AG09309 (cell line): ENCODE data around the gene ATP13A4.

ENCODE experiments used
- DNase-seq: peaks from one replicate; pipeline ENCODE4 v3.0.0-alpha.2; 2010; ENCODE audit warnings: low read depth
- H3K4me3 ChIP-seq: 2 replicates; pipeline ENCODE4 v1.5.1; 2011; ENCODE audit warnings: mild to moderate bottlenecking, low read depth, low read length, moderate library complexity; ENCODE audit not compliant: control insufficient read depth
- TF ChIP-seq, protein P1 (sequence below): IDR thresholded peaks from 2 replicates; pipeline ENCODE4 v1.5.1; 2011; ENCODE audit warnings: mild to moderate bottlenecking, low read depth, low read length, inconsistent platforms; ENCODE audit not compliant: insufficient read depth, control insufficient read depth; ENCODE audit errors: missing control alignments

Gene ATP13A4

DNA sequence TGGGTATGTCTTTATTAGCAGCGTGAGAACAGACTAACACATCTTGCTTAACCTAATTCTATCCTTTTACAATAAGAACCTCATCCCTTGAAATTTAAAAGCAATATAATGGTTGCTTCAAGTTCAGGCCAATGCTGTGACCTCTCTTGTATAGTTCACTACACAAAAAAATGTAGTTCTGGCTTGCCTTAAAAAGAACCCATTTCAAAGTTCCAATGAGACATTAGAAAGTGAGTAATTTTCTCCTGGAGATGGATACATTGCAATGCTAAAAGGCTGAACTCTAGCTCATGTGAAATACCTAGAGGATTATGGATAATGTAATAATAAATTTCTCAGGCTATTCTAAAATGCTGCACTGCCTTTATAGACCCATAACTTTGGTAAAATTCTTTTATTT lies 47.8 kb downstream of the ATP13A4 start:
- no peak for DNase-seq
- TF ChIP-seq, protein P1, sequence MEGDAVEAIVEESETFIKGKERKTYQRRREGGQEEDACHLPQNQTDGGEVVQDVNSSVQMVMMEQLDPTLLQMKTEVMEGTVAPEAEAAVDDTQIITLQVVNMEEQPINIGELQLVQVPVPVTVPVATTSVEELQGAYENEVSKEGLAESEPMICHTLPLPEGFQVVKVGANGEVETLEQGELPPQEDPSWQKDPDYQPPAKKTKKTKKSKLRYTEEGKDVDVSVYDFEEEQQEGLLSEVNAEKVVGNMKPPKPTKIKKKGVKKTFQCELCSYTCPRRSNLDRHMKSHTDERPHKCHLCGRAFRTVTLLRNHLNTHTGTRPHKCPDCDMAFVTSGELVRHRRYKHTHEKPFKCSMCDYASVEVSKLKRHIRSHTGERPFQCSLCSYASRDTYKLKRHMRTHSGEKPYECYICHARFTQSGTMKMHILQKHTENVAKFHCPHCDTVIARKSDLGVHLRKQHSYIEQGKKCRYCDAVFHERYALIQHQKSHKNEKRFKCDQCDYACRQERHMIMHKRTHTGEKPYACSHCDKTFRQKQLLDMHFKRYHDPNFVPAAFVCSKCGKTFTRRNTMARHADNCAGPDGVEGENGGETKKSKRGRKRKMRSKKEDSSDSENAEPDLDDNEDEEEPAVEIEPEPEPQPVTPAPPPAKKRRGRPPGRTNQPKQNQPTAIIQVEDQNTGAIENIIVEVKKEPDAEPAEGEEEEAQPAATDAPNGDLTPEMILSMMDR = no peak
- H3K4me3 ChIP-seq = no peak overlapping the region

DNA sequence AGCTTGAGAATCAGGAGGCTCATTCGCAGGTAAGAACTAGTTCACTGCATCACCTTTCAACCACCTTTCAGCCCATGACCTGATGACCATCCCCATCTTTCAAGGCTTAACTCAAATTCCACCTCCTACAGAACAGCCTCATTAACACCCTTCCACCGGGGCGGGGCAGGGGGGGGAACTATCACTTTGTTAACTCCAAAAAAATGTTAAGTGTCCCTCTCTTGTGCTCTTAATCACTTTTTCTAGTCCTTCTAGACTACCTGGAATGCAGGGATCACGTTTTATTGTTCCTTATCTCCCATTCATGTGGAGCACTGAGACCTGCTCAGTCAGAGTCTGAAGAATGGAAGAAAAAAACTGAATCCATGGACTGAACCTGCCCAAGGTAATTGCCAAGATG lies 51.8 kb downstream of the ATP13A4 start:
- DNase-seq = no peak
- no peak overlapping the region for H3K4me3 ChIP-seq
- TF ChIP-seq, protein P1 = no peak

DNA sequence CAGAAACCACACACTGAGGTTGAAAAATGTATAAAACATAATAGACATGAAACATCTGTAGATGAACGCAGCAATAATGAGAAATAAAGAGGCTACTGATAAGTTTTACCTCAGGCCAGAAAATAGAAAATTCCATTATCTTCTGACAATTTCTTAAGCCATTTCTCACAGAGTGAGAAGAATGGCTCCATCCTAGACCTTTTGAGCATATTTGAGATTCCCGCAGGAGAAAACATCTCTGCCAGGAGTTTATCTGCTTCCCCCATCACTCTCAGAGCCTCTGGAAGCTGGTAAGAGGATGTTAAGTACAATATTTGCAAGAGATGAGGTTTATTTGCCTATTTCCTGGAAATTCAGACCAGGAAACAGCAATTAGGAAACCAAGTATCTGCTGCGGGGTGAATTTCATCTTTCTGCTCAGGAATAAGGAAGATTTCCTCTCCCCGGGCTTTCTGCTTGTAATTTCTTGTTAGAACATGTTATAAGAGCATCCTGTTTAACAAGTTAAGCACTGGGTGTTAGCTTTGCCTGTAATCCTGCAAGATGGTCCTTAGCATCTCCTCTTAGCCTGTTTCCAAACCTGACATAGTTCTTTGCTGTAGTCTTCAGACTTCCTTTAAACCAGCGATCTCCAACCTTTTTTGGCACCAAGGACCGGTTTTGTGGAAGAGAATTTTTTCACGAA lies 54.8 kb downstream of the ATP13A4 start:
- H3K4me3 ChIP-seq = no peak overlapping the region
- TF ChIP-seq, protein P1 = no peak
- DNase-seq = no peak

DNA sequence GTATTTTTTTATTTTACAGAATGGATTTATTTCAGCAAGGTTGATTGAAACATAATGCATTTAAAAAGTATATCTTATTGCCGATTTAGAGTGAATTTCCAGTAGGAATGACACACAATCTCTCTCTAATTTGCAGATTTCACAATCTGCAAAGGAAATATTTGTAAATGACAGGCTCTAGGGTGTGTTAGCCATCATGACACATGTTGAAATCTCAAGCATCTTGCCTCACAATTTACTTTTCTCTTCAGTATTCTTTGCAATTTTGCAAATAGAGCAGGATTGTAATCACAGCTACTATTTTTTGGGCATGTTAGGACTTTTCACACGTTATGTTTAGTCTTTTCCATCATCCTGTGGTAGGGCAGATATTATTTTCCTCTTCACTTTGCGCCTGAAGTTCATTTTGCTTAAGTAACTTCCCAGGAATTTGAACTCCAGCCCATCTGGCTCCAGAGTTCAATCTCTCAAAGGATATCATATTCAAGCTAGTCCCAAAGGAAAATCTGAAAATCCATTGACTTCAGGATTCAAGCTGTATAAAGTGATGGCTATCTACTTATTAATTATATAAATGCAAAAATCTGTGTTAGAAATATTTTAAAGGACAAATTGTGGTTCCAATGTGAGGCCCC lies 55.4 kb downstream of the ATP13A4 start:
- TF ChIP-seq, protein P1 = no peak
- H3K4me3 ChIP-seq = no peak overlapping the region
- DNase-seq = no peak

DNA sequence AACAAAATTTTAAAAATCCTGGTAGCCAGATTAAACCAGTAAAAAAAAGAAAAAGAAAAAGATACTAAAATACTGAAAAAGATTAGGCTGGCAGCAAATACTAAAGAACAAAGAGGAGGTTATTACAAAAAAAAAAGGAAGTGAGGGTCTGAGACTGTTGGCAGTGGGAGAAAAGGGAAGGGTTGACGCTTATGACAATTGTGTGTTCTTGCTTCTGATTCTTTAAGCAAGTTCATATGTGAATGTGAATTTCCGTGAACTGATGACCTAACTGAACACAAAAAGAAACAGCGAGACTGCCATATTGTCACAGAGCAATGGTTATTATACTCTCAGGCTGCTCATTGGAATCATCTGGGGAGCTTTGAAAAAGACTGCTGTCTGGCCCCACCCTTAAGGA lies 56.5 kb downstream of the ATP13A4 start:
- H3K4me3 ChIP-seq = no peak overlapping the region
- TF ChIP-seq, protein P1 = no peak
- DNase-seq = no peak

DNA sequence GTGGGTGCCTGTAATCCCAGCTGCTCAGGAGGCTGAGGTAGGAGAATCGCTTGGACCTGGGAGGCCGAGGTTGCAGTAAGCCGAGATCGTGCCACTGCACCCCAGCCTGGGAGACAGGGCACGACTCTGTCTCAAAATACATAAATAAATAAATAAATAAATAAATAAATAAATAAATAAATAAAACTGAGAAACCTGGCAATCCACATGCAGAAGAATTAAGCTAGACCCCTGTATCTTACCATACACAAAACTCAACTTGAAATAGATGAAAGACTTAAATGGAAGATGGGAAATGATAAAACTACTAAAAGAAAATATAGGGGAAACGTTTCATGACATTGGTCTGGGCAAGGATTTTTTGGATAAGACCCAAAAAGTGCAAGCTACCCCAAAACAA lies 58.0 kb downstream of the ATP13A4 start:
- TF ChIP-seq, protein P1 = no peak
- no peak for DNase-seq
- H3K4me3 ChIP-seq = no peak overlapping the region

DNA sequence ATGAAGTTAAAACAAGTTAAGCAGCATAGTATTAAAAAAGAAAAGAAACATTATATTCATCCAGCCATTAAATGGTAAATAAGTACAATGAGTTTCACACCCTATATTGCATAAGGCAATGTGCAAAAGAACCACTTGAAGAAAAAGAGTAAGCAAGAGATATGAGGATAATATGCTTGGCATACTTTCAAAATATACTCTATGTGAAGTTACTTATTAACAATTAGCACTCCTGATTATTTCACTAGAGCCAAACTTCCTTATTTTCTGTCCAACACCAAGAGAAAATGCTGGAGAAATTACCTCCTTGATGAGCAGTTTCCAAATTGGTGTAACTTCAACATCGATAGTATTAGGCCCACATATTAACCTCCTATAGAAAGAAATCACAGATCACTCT lies 63.7 kb downstream of the ATP13A4 start:
- DNase-seq = no peak
- H3K4me3 ChIP-seq = no peak overlapping the region
- TF ChIP-seq, protein P1 = no peak
